Calu3 (cell line): ENCODE results near the gene CGRRF1. TPM values are rescaled to one million over a fixed set of nuclear protein-coding genes. Genes with fewer than 3 reads are reported as not detected.

ENCODE experiments used
- BruUV-seq: library from RNA; stranded (reverse); fragments of 400-500 nt; replicated peaks from 2 replicates; lab custom pipeline; 2021; lab: Mats Ljungman, UMichigan
- CTCF ChIA-PET: fragments of 300-600 bp; sonication (Branson Sonifier 250); formaldehyde crosslinking; loops from one replicate; lab custom pipeline; 2022; ENCODE audit warnings: antibody characterized with exemption; lab: Charles Lee
- DNase-seq: peaks from one replicate; pipeline ENCODE4 v3.0.0; 2022
- H3K27ac Mint-ChIP-seq: one replicate; pipeline ENCODE4 v1.8.0; 2022; ENCODE audit warnings: mixed read lengths; ENCODE audit not compliant: unreplicated experiment
- H3K27me3 Mint-ChIP-seq: one replicate; pipeline ENCODE4 v1.8.0; 2022; ENCODE audit warnings: mixed read lengths; ENCODE audit not compliant: unreplicated experiment
- H3K36me3 Mint-ChIP-seq: one replicate; pipeline ENCODE4 v1.8.0; 2022; ENCODE audit warnings: mild to moderate bottlenecking, moderate library complexity, mixed read lengths; ENCODE audit not compliant: insufficient read depth, unreplicated experiment
- H3K4me1 Mint-ChIP-seq: one replicate; pipeline ENCODE4 v1.8.0; 2022; ENCODE audit warnings: mild to moderate bottlenecking, low read depth, mixed read lengths; ENCODE audit not compliant: unreplicated experiment
- H3K4me3 Mint-ChIP-seq: one replicate; pipeline ENCODE4 v1.8.0; 2022; ENCODE audit warnings: mild to moderate bottlenecking, low read depth, moderate library complexity, mixed read lengths; ENCODE audit not compliant: unreplicated experiment
- H3K9me3 Mint-ChIP-seq: one replicate; pipeline ENCODE4 v1.8.0; 2022; ENCODE audit warnings: low read depth, mixed read lengths; ENCODE audit not compliant: unreplicated experiment
- intact Hi-C: fragments of 100-400 bp; cut with micrococcal nuclease; formaldehyde crosslinking; loops from one replicate; pipeline ENCODE4 v1.10.0; 2022; ENCODE audit not compliant: unreplicated experiment
- total RNA-seq: library from RNA; stranded (reverse); gene quantifications from 2 replicates; pipeline ENCODE4 v1.2.3, GENCODE V29; 2022
- TF ChIP-seq, protein P1 (sequence below): fragments of 200-600 bp; IDR thresholded peaks from one replicate; pipeline ENCODE4 v1.8.0; 2022; ENCODE audit warnings: antibody characterized with exemption; ENCODE audit not compliant: unreplicated experiment

The CGRRF1 gene
- total RNA-seq, 1 experiment from 2014 or later = 12.4 TPM

DNA sequence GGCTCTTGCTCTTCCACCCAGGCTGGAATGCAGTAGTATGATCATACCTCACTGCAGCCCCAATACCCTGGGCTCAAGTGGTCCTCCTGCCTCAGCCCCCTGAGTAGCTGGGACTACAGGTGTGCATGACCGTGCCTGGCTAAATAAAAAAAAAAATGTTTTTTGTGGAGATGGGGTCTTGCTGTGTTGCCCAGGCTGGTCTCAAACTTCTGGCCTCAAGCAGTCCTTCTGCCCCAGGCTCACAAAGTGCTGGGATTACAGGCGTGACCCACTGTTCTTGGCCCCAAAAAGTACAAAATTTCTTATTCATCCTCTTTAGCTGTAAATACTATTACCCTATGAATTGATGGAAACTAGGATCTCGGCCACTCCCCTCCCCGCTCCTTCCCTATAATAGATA lies 14.7 kb downstream of the CGRRF1 start:
- H3K9me3 Mint-ChIP-seq = no peaks in the 10 kb centered on the region
- H3K27ac Mint-ChIP-seq = no peak overlapping the region
- CTCF ChIA-PET = no interaction called here
- H3K27me3 Mint-ChIP-seq = no peaks in the 10 kb centered on the region
- H3K4me1 Mint-ChIP-seq = no peaks in the 10 kb centered on the region
- DNase-seq = no peak
- TF ChIP-seq, protein P1, sequence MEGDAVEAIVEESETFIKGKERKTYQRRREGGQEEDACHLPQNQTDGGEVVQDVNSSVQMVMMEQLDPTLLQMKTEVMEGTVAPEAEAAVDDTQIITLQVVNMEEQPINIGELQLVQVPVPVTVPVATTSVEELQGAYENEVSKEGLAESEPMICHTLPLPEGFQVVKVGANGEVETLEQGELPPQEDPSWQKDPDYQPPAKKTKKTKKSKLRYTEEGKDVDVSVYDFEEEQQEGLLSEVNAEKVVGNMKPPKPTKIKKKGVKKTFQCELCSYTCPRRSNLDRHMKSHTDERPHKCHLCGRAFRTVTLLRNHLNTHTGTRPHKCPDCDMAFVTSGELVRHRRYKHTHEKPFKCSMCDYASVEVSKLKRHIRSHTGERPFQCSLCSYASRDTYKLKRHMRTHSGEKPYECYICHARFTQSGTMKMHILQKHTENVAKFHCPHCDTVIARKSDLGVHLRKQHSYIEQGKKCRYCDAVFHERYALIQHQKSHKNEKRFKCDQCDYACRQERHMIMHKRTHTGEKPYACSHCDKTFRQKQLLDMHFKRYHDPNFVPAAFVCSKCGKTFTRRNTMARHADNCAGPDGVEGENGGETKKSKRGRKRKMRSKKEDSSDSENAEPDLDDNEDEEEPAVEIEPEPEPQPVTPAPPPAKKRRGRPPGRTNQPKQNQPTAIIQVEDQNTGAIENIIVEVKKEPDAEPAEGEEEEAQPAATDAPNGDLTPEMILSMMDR = no peak
- H3K4me3 Mint-ChIP-seq = no peak overlapping the region
- no TSS peak for BruUV-seq
- no peaks in the 10 kb centered on the region for H3K36me3 Mint-ChIP-seq
- intact Hi-C loops = no loop called here

DNA sequence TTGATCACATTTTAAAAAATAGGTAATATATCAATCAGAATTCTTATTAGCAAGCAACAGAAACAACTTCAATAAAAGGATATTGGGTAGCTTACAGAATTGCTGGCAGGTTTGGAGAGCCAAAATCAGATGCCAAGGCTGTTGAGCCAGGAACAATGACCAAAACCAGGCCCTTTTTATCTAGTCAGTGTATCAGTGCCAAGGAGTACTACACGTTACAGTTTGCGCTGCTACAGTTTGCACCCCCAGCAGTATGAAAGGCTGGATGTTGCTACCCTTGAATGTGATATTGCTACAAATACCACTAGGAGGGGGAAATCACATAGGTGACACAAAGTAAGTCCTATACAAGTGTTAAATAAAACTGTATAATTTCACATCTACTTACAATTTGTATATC lies 19.3 kb downstream of the CGRRF1 start:
- H3K36me3 Mint-ChIP-seq = no peaks in the 10 kb centered on the region
- CTCF ChIA-PET = no interaction called here
- H3K27me3 Mint-ChIP-seq = no peaks in the 10 kb centered on the region
- no TSS peak for BruUV-seq
- H3K9me3 Mint-ChIP-seq = no peaks in the 10 kb centered on the region
- no peak for DNase-seq
- TF ChIP-seq, protein P1 = no peak
- H3K4me1 Mint-ChIP-seq = no peaks in the 10 kb centered on the region
- H3K27ac Mint-ChIP-seq = no peak overlapping the region
- H3K4me3 Mint-ChIP-seq = no peak overlapping the region
- intact Hi-C loops = no loop called here

DNA sequence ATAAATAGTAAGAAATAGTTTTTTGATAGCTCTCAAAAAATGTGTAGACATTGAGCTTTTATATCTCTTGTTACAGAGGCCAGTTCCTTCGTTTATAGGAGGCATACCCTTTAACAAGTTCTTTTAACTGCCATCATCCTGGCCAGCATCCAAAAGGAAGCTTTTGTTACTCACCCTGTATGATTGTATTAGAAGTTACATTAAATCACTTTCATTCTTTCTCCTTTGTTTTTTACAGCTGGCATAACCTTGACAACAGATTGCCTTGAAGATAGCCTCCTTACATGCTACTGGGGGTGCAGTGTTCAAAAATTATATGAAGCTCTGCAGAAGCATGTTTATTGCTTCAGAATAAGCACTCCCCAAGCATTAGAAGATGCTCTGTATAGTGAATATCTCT lies 20.1 kb downstream of the CGRRF1 start:
- CTCF ChIA-PET = no interaction called here
- Mint-ChIP-seq H3K27me3 (no peaks in the 10 kb centered on the region), H3K36me3 (no peaks in the 10 kb centered on the region), H3K9me3 (no peaks in the 10 kb centered on the region), H3K27ac (no peak overlapping the region), H3K4me3 (no peak overlapping the region), H3K4me1 (no peaks in the 10 kb centered on the region)
- intact Hi-C loops = no loop called here
- no peak for DNase-seq
- no TSS peak for BruUV-seq
- TF ChIP-seq, protein P1 = no peak

DNA sequence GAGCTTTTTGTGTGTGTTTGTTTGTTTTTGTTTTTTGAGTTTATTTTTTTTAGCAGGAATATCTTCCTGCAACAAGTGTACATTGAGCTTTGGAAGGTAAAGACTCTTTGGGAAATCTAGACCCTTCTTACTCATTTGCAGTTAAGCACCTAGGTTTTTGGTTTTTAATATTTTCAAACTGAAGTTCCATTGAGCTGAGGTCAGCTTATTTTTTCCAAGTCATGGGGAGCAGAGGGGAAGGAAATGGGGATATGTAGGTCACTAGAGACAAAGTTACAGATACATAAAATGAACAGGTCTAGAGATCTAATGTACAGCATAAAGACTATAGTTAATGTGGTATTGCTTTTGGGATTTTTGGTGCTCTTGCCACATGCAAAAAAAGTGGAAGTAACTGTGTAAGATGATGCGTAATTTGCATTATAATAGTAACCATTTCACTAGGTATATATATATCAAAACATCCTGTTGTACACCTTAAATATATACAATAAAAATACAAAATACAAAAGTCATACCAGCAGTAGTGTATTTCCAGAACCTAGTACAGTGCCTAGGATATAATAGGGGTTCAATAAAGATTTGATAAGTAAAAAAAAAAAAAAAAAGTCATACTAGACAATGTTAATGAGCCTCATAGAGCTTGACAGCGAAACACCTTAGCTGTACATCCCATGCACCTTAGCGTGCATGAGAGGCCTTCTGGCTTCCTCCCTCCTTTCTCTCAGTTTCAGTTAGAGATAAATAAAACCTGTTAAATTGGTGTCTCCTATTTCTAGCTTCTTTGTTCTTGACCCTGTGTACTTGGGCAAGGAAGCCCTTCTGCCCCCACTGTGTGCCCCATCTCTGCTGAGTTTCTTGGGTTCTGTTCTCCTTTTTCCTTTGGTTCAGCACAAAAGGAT lies 22.7 kb downstream of the CGRRF1 start:
- Mint-ChIP-seq H3K36me3 (no peaks in the 10 kb centered on the region), H3K4me1 (no peaks in the 10 kb centered on the region), H3K27me3 (no peaks in the 10 kb centered on the region), H3K9me3 (no peaks in the 10 kb centered on the region), H3K27ac (no peak overlapping the region), H3K4me3 (no peak overlapping the region)
- BruUV-seq = no TSS peak
- no peak for DNase-seq
- TF ChIP-seq, protein P1 = no peak
- intact Hi-C loops = no loop called here
- CTCF ChIA-PET = interaction anchor here (0.6 to 1.1 kb wide), 2 partner anchors 23 to 24 kb away, joined by 4 to 5 read pairs; partner anchors contain the start of gene CGRRF1
